Adrenal gland (tissue), 12 donors: ENCODE results near the gene LDB2. TPM values are rescaled to one million over a fixed set of nuclear protein-coding genes. Genes with fewer than 3 reads are reported as not detected.

Experiments
- DNase-seq, 7 donors: peaks; one replicate each; pipeline ENCODE4 v3.0.0-alpha.2; 2019 to 2020
- H3K27ac ChIP-seq, 5 donors: fragments of 200-600 bp; sonication (generic) in 4 of 5; 1 replicate in 3 of 5; 2 replicates in 2 of 5; pipeline versions ENCODE4 v1.5.1 to v1.8.0; 2016 to 2020; ENCODE audit warnings: mild to moderate bottlenecking in 1 of 5
- H3K27me3 ChIP-seq: fragments of 200-600 bp; 2 replicates; pipeline ENCODE4 v1.8.0; 2021
- H3K36me3 ChIP-seq, 2 donors: fragments of 200-600 bp; replicated peaks in 1 of 2; 1 replicate in 1 of 2; 2 replicates in 1 of 2; pipeline versions ENCODE4 v1.5.1 to v1.8.0; 2018 to 2022
- H3K4me1 ChIP-seq, 2 donors: fragments of 200-600 bp; replicated peaks in 1 of 2; 1 replicate in 1 of 2; 2 replicates in 1 of 2; pipeline versions ENCODE4 v1.5.1 to v1.8.0; 2018 to 2021
- H3K4me3 ChIP-seq, 4 donors: fragments of 200-600 bp; sonication (generic) in 3 of 4; one replicate each; pipeline ENCODE4 v1.5.1; 2016 to 2018
- H3K9me3 ChIP-seq, 3 donors: fragments of 200-600 bp; sonication (generic) in 1 of 3; replicated peaks in 1 of 3; 1 replicate in 2 of 3; 2 replicates in 1 of 3; pipeline versions ENCODE4 v1.5.1 to v1.8.0; 2016 to 2021
- CTCF ChIP-seq, 6 experiments: fragments of 450-650 bp in 4 of 6; fragments of 200-600 bp in 2 of 6; sonication (generic) in 1 of 6; IDR thresholded peaks; 1 replicate in 5 of 6; 2 replicates in 1 of 6; pipeline versions ENCODE4 v1.5.1 to v1.8.0; 2016 to 2021; ENCODE audit warnings: antibody characterized with exemption in 6 of 6, mild to moderate bottlenecking in 2 of 6, moderate library complexity in 1 of 6
- POLR2A ChIP-seq, 2 donors: fragments of 450-650 bp; IDR thresholded peaks; one replicate each; pipeline ENCODE4 v1.6.1; 2017; ENCODE audit warnings: antibody characterized with exemption in 2 of 2, mild to moderate bottlenecking in 2 of 2, moderate library complexity in 1 of 2
- WGBS, 4 donors: extraction: QIAGEN DNeasy Blood & Tissue Kit in 2 of 4; methylation state at CpG; one replicate each; pipeline versions ENCODE4 v1.1.5 to v1.1.7; 2013 to 2017; 5-methylcytosine and 5-hydroxymethylcytosine counted together
- intact Hi-C, 2 donors: fragments of 100-400 bp; cut with DNase I; formaldehyde crosslinking; loops; one replicate each; pipeline versions ENCODE4 v1.14.1 to v1.15.0; 2022 to 2023
- polyA plus RNA-seq, 3 donors: library from polyadenylated mRNA; stranded (reverse); fragments of 200-250 nt in 2 of 3; fragments of 350-450 nt in 1 of 3; fragmentation: Illumina TruSeq in 1 of 3; extraction: RNeasy Lipid Tissue Mini Kit (QIAGEN cat#74804) in 1 of 3; gene quantifications; one replicate each; pipeline ENCODE4 v1.2.3, GENCODE V29; 2013 to 2014
- total RNA-seq, 9 donors: library from RNA; depleted of rRNA in 4 of 9; stranded (reverse); fragments of >200 nt in 4 of 9; fragments of 120-200 nt in 1 of 9; fragmentation: NEBNext Ultra II Directional in 1 of 9; extraction: Animal tissue kit (Norgen Biotek cat#: 25700) in 1 of 9; gene quantifications; one replicate each; pipeline versions ENCODE4 v1.1.0 to v1.2.4, GENCODE V29; 2013 to 2023
- donor health status: healthy with polysubstance abuse.
- donor health status: Bipolar disorder and iron deficiency.
- donor health status: DM: yes; HTN: yes; CAD: no.
- donor health status: DM: no; HTN: no; CAD: no.
- donor health status: DM: no; HTN: no; CAD: no.
- donor health status: DM: yes; HTN: yes; CAD: no.

Gene LDB2
- total and polyA plus RNA-seq, 12 donors: 17.1 to 51.1 (median 27.0) TPM

GRCh38 chr4:16875487-16875886, 23.0 kb downstream of the LDB2 start:
- Histone ChIP-seq H3K36me3 (no peaks in the 10 kb centered on the region), H3K4me1 (no peaks in the 10 kb centered on the region), H3K4me3 (no peak overlapping the region), H3K9me3 (no peaks in the 10 kb centered on the region), H3K27me3 (no peaks in the 10 kb centered on the region), H3K27ac (no peak overlapping the region)
- no peak for DNase-seq
- intact Hi-C loops: no loop called here
- 72 to 77% (median 73%) methylated on average over 5 of the region's 5 CpGs for WGBS, 4 donors
- TF ChIP-seq CTCF (IDR thresholded peaks at IDR 0.05): no peak
- no peak for TF ChIP-seq POLR2A (IDR thresholded peaks at IDR 0.05)

- no peak for TF ChIP-seq POLR2A (IDR thresholded peaks at IDR 0.05)
- TF ChIP-seq CTCF (IDR thresholded peaks at IDR 0.05): no peak
- WGBS, 4 donors: 80 to 84% (median 84%) methylated on average over 12 of the region's 12 CpGs
- Histone ChIP-seq H3K4me1 (no peaks in the 10 kb centered on the region), H3K9me3 (no peaks in the 10 kb centered on the region), H3K36me3 (no peaks in the 10 kb centered on the region), H3K4me3 (no peak overlapping the region), H3K27ac (no peak overlapping the region), H3K27me3 (no peaks in the 10 kb centered on the region)
- intact Hi-C loops: no loop called here
- no peak for DNase-seq
These were observed 28.7 kb downstream of the LDB2 start for GRCh38 chr4:16869594-16870245.

- no peak overlapping the region for H3K27ac ChIP-seq
- 80 to 90% (median 84%) methylated on average over 5 of the region's 5 CpGs for WGBS, 4 donors
- TF ChIP-seq CTCF (IDR thresholded peaks at IDR 0.05) (no peak), POLR2A (IDR thresholded peaks at IDR 0.05) (no peak)
These were observed 29.8 kb downstream of the LDB2 start for GRCh38 chr4:16868674-16869073.

GRCh38 chr4:16867827-16868226, 30.6 kb downstream of the LDB2 start:
- no peak for DNase-seq
- H3K4me3 ChIP-seq: no peak overlapping the region
- no peak overlapping the region for H3K27ac ChIP-seq
- no peaks in the 10 kb centered on the region for H3K36me3 ChIP-seq
- H3K9me3 ChIP-seq: no peaks in the 10 kb centered on the region
- no peaks in the 10 kb centered on the region for H3K27me3 ChIP-seq
- peaks cover 0 to 5% of the 10 kb centered on the region in 2 donors for H3K4me1 ChIP-seq
- TF ChIP-seq CTCF (IDR thresholded peaks at IDR 0.05): no peak
- no peak for TF ChIP-seq POLR2A (IDR thresholded peaks at IDR 0.05)
- intact Hi-C loops: no loop called here
- WGBS, 4 donors: 55 to 69% (median 58%) methylated on average over 2 of the region's 2 CpGs

More at GRCh38 chr4:16868674-16869073, 29.8 kb downstream of the LDB2 start:
- intact Hi-C loops: no loop called here
- Histone ChIP-seq H3K9me3 (no peaks in the 10 kb centered on the region), H3K36me3 (no peaks in the 10 kb centered on the region), H3K4me1 (no peaks in the 10 kb centered on the region), H3K4me3 (no peak overlapping the region), H3K27me3 (no peaks in the 10 kb centered on the region)
- no peak for DNase-seq
